ENCODE results near the gene MACROH2A1.

Gene MACROH2A1

DNA sequence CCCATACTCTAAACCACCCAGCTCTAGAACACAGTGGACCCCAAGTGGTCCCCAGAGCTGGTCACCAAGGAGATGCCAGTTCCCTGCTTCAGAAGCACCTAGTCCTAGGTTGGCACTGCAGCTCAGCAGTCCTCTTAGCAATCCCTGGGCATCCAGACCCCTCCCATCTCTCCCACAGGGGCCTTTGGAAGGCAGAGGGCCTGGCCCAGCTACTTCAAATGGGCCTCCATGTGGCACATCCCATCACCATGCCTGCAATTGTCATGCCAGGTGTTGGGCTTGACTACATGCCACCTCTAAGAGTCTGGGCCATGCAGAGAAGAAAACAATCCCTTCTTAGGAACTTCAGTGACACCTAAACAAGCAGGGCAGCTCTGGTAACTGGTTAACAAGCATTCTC, 14.1 kb downstream of the MACROH2A1 start:
- peak overlapping the region; percentile 96 for H3K27ac ChIP-seq
- ChIA-PET POLR2A (ENCODE audit: low non-redundant PET) (no interaction called here), CTCF (no interaction called here)
- TF ChIP-seq, protein P1, sequence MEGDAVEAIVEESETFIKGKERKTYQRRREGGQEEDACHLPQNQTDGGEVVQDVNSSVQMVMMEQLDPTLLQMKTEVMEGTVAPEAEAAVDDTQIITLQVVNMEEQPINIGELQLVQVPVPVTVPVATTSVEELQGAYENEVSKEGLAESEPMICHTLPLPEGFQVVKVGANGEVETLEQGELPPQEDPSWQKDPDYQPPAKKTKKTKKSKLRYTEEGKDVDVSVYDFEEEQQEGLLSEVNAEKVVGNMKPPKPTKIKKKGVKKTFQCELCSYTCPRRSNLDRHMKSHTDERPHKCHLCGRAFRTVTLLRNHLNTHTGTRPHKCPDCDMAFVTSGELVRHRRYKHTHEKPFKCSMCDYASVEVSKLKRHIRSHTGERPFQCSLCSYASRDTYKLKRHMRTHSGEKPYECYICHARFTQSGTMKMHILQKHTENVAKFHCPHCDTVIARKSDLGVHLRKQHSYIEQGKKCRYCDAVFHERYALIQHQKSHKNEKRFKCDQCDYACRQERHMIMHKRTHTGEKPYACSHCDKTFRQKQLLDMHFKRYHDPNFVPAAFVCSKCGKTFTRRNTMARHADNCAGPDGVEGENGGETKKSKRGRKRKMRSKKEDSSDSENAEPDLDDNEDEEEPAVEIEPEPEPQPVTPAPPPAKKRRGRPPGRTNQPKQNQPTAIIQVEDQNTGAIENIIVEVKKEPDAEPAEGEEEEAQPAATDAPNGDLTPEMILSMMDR (conservative IDR thresholded peaks at IDR 0.05; ENCODE audit: low read depth): no peak
- no peak for DNase-seq (ENCODE audit: low spot score)

DNA sequence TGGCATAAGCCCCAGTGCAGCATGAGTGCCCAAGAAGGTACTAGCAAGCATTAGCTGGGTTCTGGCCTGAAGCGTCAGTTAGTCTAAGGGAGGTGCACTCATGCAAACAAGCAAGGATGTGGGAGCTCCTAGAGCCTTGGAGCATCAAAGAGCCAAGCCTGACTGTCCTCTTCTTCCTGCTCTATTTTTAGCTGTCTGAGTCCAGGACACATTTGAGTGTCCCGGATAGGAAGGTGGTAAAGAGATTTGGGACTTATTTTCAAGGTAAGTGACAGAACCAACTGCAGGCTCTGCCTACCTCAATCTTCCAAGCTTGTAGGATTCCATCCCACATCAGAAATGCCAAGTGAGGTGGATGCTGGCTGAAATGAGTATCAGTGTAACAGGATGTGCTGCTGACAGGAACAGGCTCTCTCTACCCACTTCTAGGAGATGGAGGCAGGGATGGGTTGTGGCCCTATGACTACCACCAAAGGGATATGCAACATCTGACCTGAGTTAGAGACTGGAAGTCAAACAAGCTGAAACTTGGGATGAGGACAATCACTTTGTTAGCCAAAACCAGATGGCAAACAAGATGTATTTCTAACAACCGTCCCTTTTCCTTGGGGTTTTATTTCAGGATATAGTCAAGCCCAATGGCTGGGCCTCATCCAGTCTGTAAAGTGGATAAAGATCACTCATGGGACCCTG, 15.1 kb downstream of the MACROH2A1 start:
- ChIA-PET POLR2A (ENCODE audit: low non-redundant PET) (no interaction called here), CTCF (no interaction called here)
- TF ChIP-seq, protein P1 (conservative IDR thresholded peaks at IDR 0.05; ENCODE audit: low read depth): no peak
- no peak for DNase-seq (ENCODE audit: low spot score)
- no peak overlapping the region for H3K27ac ChIP-seq

DNA sequence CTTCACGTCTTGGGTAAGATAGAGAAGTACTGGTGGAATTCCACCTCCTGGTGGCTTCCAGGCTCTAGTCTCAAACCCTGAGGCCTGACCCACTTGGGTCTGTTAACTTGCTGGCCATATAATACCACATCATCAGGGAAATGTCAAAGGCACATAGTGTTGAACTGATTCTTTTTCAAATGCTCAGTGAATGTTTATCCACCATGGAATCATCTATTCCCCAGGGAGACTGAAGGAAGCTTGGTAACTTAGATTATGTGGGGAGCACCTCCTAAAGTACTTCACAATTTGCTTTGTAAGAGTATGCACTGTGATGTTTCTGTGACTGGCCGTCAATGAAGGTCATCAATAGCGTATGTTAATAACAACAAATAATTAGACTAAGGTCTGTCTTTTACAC, 16.1 kb downstream of the MACROH2A1 start:
- CTCF ChIA-PET: no interaction called here
- no peak overlapping the region for H3K27ac ChIP-seq
- POLR2A ChIA-PET (ENCODE audit: low non-redundant PET): no interaction called here
- TF ChIP-seq, protein P1 (conservative IDR thresholded peaks at IDR 0.05; ENCODE audit: low read depth): no peak
- no peak for DNase-seq (ENCODE audit: low spot score)

DNA sequence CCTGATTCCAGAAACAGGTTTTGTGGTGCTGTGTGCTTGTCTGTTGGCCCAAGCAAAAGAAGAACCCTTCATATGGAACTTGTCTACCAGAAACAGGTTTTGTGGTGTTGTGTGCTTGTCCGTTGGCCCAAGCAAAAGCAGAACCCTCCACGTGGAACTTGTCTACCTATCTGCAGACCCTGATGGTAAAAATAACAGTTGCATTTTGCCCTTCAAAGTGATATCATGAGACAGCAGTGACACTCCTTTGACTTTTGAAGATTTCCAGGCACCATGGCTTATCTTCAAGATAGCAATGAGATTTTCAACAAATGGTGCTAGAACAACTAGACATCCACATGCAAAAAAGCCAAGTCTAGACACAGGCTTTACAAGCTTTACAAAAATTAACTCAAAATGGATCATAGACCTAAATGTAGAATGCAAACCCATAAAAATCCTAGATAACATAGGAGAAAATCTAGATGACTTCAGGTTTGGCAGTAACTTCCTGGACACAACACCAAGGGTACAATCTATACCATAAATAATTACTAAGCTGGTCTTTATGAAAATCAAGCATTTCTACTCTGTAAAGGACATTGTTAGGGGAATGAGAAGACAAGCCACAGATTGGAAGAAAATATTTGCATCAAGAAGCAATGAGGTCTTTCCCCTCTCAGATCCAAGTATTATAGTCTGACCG, 16.8 kb downstream of the MACROH2A1 start:
- POLR2A ChIA-PET (ENCODE audit: low non-redundant PET): no interaction called here
- DNase-seq (ENCODE audit: low spot score): no peak
- TF ChIP-seq, protein P1 (conservative IDR thresholded peaks at IDR 0.05; ENCODE audit: low read depth): no peak
- CTCF ChIA-PET: no interaction called here
- H3K27ac ChIP-seq: no peak overlapping the region

DNA sequence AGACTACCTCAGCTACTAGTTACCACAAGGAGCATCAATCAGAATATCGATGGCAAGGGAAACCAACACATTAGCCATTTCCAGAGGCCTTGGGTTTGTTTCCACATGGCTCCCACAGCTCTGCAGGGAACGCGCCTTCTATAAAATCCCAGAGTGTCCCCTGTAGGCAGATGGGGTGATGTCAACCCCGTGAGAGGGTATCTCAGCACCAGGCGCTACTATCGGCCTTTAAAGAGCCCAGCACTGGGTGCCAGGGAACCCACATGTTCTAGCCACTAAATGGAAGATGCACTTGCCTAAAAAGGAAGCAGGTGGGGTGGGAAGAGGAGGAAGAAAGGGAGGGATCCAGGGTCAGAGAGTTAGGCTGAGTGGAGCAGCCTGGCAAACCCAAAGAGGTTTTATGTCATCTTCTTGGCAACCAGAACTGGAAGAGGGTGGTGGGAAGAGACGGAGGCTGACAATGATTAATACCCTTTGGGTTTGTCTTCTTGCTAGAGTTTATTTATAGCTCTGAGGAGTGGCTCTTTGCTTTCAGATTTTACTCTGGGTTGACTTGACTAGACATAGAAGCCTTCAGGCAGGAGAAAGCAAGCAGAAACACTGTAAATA, 19.9 kb downstream of the MACROH2A1 start:
- ChIA-PET CTCF (interaction anchor here (0.6 to 0.7 kb wide), 2 partner anchors 172 to 609 kb away, joined by 3 read pairs; no protein-coding TSS in a partner anchor), POLR2A (ENCODE audit: low non-redundant PET) (no interaction called here)
- peak overlapping the region; percentile 87 for H3K27ac ChIP-seq
- TF ChIP-seq, protein P1 (conservative IDR thresholded peaks at IDR 0.05; ENCODE audit: low read depth): no peak
- DNase-seq (ENCODE audit: low spot score): no peak

DNA sequence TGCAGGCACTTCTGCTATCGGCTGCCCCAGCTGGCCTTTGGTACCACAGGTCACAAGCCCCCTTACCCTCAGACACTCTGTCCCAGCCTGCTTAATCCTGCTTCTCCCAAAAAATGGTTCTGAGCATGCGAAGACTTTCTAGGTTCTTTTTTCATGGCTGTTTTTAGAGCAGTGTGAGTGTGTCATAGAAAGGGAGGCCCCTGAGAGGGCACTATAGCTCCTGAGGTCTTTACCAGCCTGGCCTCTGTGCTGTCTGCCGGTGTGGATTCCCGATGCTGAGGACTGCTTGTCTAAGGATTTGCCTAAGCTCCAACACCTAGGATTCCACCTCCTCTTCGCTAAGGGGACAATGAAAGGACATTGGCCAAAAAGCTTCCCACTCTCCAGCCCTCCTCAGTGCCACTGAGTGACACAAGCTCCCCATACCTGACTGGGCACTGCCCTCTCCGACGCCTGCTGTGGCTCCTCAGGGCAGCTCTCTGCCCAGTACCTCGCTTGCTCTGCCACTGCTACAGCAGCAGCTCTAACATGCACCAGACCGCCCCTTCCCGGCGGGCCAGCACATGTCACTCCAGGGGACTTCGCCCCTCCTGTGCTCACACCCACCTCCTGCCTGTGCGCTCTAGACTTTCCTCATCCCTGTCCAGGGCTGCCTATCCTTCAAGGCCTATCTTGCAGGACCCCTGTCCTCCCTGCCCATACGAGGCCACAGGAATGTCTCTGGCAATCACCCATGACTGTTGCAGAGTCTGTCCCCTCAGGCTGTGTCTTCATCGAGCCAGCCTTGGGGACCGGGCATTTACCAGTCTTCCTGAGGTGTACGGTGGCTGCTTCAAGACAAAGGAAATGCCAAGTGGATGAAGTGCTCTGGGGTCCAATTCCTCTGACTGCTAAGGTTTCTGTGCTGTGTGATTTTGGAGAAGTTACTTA, 21.0 kb downstream of the MACROH2A1 start:
- POLR2A ChIA-PET (ENCODE audit: low non-redundant PET): no interaction called here
- TF ChIP-seq, protein P1 (conservative IDR thresholded peaks at IDR 0.05; ENCODE audit: low read depth): no peak
- CTCF ChIA-PET: no interaction called here
- H3K27ac ChIP-seq: peak overlapping the region; percentile 57
- no peak for DNase-seq (ENCODE audit: low spot score)

Measured in RWPE1 (cell line).